WERI-Rb-1 (cell line): Measurements from ENCODE around the gene ASB3.
A peak's percentile ranks its signal among the peaks of the same experiment; 100 is the strongest.

ENCODE experiments used
- DNase-seq: peaks from one replicate; pipeline ENCODE4 v3.0.0-alpha.2; 2020
- H3K27ac ChIP-seq: fragments of 250-450 bp; sonication (Bioruptor Pico); 2 replicates; pipeline ENCODE4 v1.5.1; 2020; ENCODE audit warnings: mild to moderate bottlenecking, moderate library complexity
- H3K27me3 ChIP-seq: fragments of 250-450 bp; sonication (Bioruptor Pico); 2 replicates; pipeline ENCODE4 v1.5.1; 2021; ENCODE audit warnings: mild to moderate bottlenecking, low read depth, moderate library complexity; ENCODE audit not compliant: insufficient read depth, severe bottlenecking
- H3K36me3 ChIP-seq: fragments of 250-450 bp; sonication (Bioruptor Pico); 2 replicates; pipeline ENCODE4 v1.5.1; 2020; ENCODE audit warnings: mild to moderate bottlenecking, moderate library complexity
- H3K4me3 ChIP-seq: 2 replicates; pipeline ENCODE4 v1.5.1; 2011; ENCODE audit warnings: low read depth, mild to moderate bottlenecking, control low read depth, low read length
- H3K9me3 ChIP-seq: fragments of 250-450 bp; sonication (Bioruptor Pico); 2 replicates; pipeline ENCODE4 v1.5.1; 2021; ENCODE audit warnings: mild to moderate bottlenecking, moderate library complexity; ENCODE audit not compliant: severe bottlenecking
- TF ChIP-seq, protein P1 (sequence below): IDR thresholded peaks from 2 replicates; pipeline ENCODE4 v1.5.1; 2011; ENCODE audit warnings: low read depth, mild to moderate bottlenecking, control low read depth, inconsistent platforms, low read length

ASB3 gene

DNA sequence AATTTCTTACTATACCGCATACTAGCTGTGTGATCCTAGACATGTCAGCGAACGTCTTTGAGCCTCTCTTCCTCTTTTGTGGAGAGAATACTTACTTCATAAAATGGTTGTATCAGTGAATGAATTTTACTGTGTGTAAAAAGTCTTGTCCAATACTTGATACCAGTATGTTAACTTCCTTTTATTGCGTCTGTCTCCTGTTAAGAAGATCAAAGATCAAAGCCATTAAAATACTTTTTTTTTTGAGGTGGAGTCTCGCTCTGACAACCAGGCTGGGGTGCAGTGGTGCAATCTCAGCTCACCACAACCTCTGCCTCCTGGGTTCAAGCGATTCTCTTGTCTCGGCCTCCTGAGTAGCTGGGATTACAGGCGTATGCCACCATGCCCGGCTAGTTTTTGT, 33.3 kb upstream of the ASB3 start:
- no peaks in the 10 kb centered on the region for H3K9me3 ChIP-seq
- H3K4me3 ChIP-seq, result no peak overlapping the region
- no peak for DNase-seq
- H3K27ac ChIP-seq, result no peak overlapping the region
- TF ChIP-seq, protein P1, sequence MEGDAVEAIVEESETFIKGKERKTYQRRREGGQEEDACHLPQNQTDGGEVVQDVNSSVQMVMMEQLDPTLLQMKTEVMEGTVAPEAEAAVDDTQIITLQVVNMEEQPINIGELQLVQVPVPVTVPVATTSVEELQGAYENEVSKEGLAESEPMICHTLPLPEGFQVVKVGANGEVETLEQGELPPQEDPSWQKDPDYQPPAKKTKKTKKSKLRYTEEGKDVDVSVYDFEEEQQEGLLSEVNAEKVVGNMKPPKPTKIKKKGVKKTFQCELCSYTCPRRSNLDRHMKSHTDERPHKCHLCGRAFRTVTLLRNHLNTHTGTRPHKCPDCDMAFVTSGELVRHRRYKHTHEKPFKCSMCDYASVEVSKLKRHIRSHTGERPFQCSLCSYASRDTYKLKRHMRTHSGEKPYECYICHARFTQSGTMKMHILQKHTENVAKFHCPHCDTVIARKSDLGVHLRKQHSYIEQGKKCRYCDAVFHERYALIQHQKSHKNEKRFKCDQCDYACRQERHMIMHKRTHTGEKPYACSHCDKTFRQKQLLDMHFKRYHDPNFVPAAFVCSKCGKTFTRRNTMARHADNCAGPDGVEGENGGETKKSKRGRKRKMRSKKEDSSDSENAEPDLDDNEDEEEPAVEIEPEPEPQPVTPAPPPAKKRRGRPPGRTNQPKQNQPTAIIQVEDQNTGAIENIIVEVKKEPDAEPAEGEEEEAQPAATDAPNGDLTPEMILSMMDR, result no peak
- H3K36me3 ChIP-seq, result peaks cover 23% of the 10 kb centered on the region
- H3K27me3 ChIP-seq, result no peaks in the 10 kb centered on the region

DNA sequence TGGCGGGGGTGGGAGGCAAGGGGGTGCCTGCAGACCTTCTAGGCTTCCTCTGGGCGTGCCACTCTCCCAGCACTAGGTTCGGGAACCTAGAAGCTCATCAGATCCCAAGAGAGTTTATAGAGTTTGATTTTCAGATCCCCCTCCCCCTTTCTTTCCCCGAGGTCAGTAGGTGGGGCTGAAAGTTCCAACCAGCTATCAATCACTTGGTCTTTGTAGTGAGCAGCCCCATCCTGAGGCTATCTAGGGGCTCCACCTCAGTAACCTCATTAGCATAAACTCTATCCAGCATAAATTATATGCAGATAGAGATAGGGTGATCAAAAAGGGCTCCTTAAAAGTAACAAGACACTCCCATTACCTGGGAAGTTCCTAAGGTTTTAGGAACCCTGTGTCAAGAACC, 32.9 kb upstream of the ASB3 start:
- TF ChIP-seq, protein P1, result no peak
- DNase-seq, result no peak
- H3K4me3 ChIP-seq, result no peak overlapping the region
- H3K27ac ChIP-seq, result no peak overlapping the region
- H3K36me3 ChIP-seq, result peaks cover 26% of the 10 kb centered on the region
- no peaks in the 10 kb centered on the region for H3K27me3 ChIP-seq
- no peaks in the 10 kb centered on the region for H3K9me3 ChIP-seq

DNA sequence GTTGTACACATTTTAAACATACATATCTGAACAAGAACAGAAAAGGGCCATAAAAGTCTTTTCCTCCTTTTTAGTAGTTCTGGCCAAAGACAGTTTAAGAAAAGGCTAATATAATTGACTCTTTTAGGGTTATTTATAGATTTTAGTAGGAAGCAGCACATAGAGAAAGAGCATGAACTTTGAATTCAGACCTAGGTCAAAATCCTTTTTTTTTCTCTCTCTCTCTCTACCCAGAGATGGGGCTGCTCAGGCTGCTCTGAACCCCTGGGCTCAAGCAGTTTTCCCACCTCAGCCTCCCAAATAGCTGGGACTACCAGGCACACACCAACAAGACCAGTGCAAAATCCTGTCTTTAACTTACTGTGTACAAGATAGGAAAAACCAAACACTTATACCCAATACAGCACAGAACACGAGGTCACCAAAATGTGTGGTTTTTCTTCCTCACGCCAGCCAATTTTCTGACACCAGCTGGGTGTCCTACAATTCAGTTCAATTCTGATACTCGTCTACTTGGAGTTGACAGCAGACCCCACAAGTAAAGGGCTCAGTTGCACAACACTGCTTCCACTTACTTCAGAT, 32.2 kb upstream of the ASB3 start:
- TF ChIP-seq, protein P1, result no peak
- Histone ChIP-seq H3K36me3 (peaks cover 31% of the 10 kb centered on the region), H3K27ac (no peak overlapping the region), H3K4me3 (no peak overlapping the region), H3K27me3 (no peaks in the 10 kb centered on the region), H3K9me3 (no peaks in the 10 kb centered on the region)
- no peak for DNase-seq

DNA sequence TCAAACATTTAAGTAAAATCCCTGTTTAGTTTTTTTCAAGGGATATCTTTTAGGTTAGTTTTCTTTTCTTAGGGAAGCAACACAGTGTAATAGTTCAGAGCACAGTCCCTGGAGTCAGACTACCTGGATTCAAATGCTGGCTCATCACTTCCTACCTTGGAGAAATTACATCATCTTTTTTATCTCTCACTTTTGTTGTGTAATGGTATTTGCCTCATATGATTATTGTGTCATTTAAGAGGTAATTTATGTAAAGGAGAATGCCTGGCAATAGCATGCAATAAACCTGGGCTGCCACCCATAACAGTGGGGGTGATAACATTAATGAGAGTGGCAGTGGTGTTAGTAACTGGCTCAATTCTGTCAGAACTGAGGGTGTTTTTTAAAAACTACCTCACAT, 26.4 kb upstream of the ASB3 start:
- no peak for DNase-seq
- H3K4me3 ChIP-seq, result no peak overlapping the region
- H3K9me3 ChIP-seq, result no peaks in the 10 kb centered on the region
- TF ChIP-seq, protein P1, result no peak
- H3K27me3 ChIP-seq, result no peaks in the 10 kb centered on the region
- no peak overlapping the region for H3K27ac ChIP-seq
- H3K36me3 ChIP-seq, result peaks cover 76% of the 10 kb centered on the region

DNA sequence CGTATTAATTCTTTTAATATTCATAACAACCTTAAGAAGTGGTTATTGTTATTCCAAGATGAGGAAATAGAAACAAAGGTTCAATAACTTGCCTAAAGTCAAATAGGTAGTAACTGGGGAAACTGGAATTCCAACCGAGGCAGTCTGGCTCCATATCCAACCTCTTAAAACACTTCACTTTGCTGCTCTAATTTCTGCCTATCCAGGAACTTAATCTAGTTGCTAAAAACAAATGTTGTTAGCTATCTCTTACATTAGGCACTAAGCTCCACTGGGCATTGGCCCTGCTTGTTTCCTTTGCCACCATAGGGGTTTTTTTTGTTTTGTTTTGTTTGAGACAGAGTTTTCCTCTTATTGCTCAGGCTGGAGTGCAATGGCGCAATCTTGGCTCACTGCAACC, 24.8 kb upstream of the ASB3 start:
- TF ChIP-seq, protein P1, result no peak
- no peaks in the 10 kb centered on the region for H3K9me3 ChIP-seq
- no peak overlapping the region for H3K27ac ChIP-seq
- H3K36me3 ChIP-seq, result peaks cover 86% of the 10 kb centered on the region
- no peak overlapping the region for H3K4me3 ChIP-seq
- no peaks in the 10 kb centered on the region for H3K27me3 ChIP-seq
- no peak for DNase-seq

DNA sequence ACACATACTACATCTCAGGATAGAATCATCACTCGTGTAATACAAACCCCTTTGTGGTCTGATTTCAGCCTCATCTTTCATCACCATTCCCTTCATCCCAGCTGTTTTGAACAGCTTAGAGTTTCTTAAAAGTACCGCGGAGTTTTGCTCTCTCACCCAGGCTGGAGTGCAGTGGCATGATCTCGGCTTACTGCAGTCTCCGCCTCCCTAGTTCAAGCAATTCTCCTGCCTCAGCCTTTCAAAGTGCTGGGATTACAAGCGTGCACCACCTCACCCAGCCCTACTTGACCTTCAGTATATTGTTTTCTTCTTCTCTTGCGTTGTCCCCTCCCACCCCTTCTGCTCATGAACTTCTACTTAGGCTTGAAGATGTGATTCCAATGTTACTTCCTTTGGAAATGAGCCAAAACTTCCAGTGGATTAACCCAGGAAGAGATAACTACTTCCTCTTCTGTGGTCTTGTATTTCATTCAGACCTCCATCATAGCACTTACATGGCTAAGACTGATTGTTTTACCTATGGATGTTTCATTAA, 15.9 kb upstream of the ASB3 start:
- Histone ChIP-seq H3K9me3 (no peaks in the 10 kb centered on the region), H3K4me3 (no peak overlapping the region), H3K27ac (no peak overlapping the region), H3K36me3 (peaks cover 71% of the 10 kb centered on the region), H3K27me3 (no peaks in the 10 kb centered on the region)
- peak; percentile 55 for DNase-seq
- TF ChIP-seq, protein P1, result no peak
